Measurements from ENCODE around the gene JHY. TPM values are rescaled to one million over a fixed set of nuclear protein-coding genes. Genes with fewer than 3 reads are reported as not detected.

JHY gene
- total RNA-seq, 1 experiment from 2014 or later = 4.8 TPM

- ChIA-PET POLR2A (no interaction called here), RAD21 (ENCODE audit: low non-redundant PET in 1 of 2, low total read pairs in 2 of 2, uncharacterized antibody in 2 of 2, unreplicated experiment in 2 of 2) (no interaction called here), CTCF (interaction anchor here (1.3 kb wide), 1 partner anchor 10 kb away, joined by 4 read pairs; no protein-coding TSS in a partner anchor)
- intact Hi-C loops (cut with micrococcal nuclease) = no loop called here
- Histone ChIP-seq H4K20me1 (ENCODE audit: insufficient read depth) (no peaks in the 10 kb centered on the region), H3K9me2 (ENCODE audit: insufficient read depth) (no peaks in the 10 kb centered on the region), H3K9ac (ENCODE audit: low read length) (no peak overlapping the region), H3K9me3 (ENCODE audit: control insufficient read depth in 1 of 2, insufficient read depth in 1 of 2, low read depth in 1 of 2, low read length in 2 of 2) (no peaks in the 10 kb centered on the region), H3K27me3 (ENCODE audit: insufficient read depth, low read length) (no peaks in the 10 kb centered on the region; the same call in 1 of the 2 replicates), H3K4me2 (ENCODE audit: low read length) (no peak overlapping the region), H3K36me3 (ENCODE audit: control insufficient read depth in 1 of 2, insufficient read depth in 2 of 2, low read length in 2 of 2) (no peaks in the 10 kb centered on the region), H3K4me3 (replicated peaks in 1 of 2; ENCODE audit: low read depth in 1 of 2, low read length in 2 of 2) (no peak overlapping the region), H3K4me1 (ENCODE audit: control insufficient read depth in 1 of 2, insufficient read depth in 2 of 2, low read length in 2 of 2) (no peaks in the 10 kb centered on the region), H3K27ac (ENCODE audit: low read depth, low read length) (no peak overlapping the region), H2AFZ (ENCODE audit: low read depth, low read length, poor library complexity, severe bottlenecking) (no peak overlapping the region), H3K79me2 (ENCODE audit: insufficient read depth, low read length) (no peaks in the 10 kb centered on the region)
- DNase-seq (ENCODE audit: low read depth, low spot score) = no peak
- ATAC-seq = no peak
- no TSS peak for BruUV-seq (replicated peaks)
- no peak for TF ChIP-seq FOSL1 (IDR thresholded peaks at IDR 0.05; ENCODE audit: low read depth)
Observed at GRCh38 chr11:122843281-122844141, 39.0 kb upstream of the JHY start.

- H3K79me2 ChIP-seq (ENCODE audit: insufficient read depth, low read length) = no peaks in the 10 kb centered on the region
- H3K4me1 ChIP-seq (ENCODE audit: control insufficient read depth in 1 of 2, insufficient read depth in 2 of 2, low read length in 2 of 2) = peaks cover 0 to 13% of the 10 kb centered on the region in 2 experiments; a peak in 2 of 4 replicates
- no peak overlapping the region for H3K27ac ChIP-seq (ENCODE audit: low read depth, low read length)
- H3K4me3 ChIP-seq (replicated peaks in 1 of 2; ENCODE audit: low read depth in 1 of 2, low read length in 2 of 2) = no peak overlapping the region
- ATAC-seq (no peak), DNase-seq (ENCODE audit: low read depth, low spot score) (no peak)
- intact Hi-C loops (cut with micrococcal nuclease) = no loop called here
- TF ChIP-seq JUND (IDR thresholded peaks at IDR 0.05) = no peak
- TF ChIP-seq CTCF (IDR thresholded peaks at IDR 0.05 in 2 of 3, conservative IDR thresholded peaks at IDR 0.05 in 1 of 3; ENCODE audit: borderline replicate concordance in 1 of 3, insufficient read depth in 1 of 3, low read depth in 2 of 3, low read length in 2 of 3) = no peak
- TF ChIP-seq EZH2phosphoT487 (IDR thresholded peaks at IDR 0.05; ENCODE audit: borderline replicate concordance) = no peak
- no peak for TF ChIP-seq TCF7L2 (IDR thresholded peaks at IDR 0.05; ENCODE audit: borderline replicate concordance, extremely low read depth, insufficient read depth, insufficient read length)
- TF ChIP-seq ZNF274 (IDR thresholded peaks at IDR 0.05; ENCODE audit: low read depth, low read length) = no peak
- ChIA-PET CTCF (interaction anchor here (1.8 kb wide), 1 partner anchor 16 kb away, joined by 5 read pairs; no protein-coding TSS in a partner anchor), POLR2A (no interaction called here), RAD21 (ENCODE audit: low non-redundant PET in 1 of 2, low total read pairs in 2 of 2, uncharacterized antibody in 2 of 2, unreplicated experiment in 2 of 2) (no interaction called here)
- H3K9ac ChIP-seq (ENCODE audit: low read length) = no peak overlapping the region
- no peak overlapping the region for H2AFZ ChIP-seq (ENCODE audit: low read depth, low read length, poor library complexity, severe bottlenecking)
- no peaks in the 10 kb centered on the region for H3K27me3 ChIP-seq (ENCODE audit: insufficient read depth, low read length)
- BruUV-seq (replicated peaks) = no TSS peak
- no peaks in the 10 kb centered on the region for H4K20me1 ChIP-seq (ENCODE audit: insufficient read depth)
- H3K36me3 ChIP-seq (ENCODE audit: control insufficient read depth in 1 of 2, insufficient read depth in 2 of 2, low read length in 2 of 2) = no peaks in the 10 kb centered on the region
- H3K9me2 ChIP-seq (ENCODE audit: insufficient read depth) = no peaks in the 10 kb centered on the region
- H3K9me3 ChIP-seq (ENCODE audit: control insufficient read depth in 1 of 2, insufficient read depth in 1 of 2, low read depth in 1 of 2, low read length in 2 of 2) = no peaks in the 10 kb centered on the region
- H3K4me2 ChIP-seq (ENCODE audit: low read length) = no peak overlapping the region
Observed at GRCh38 chr11:122847466-122847865, 35.1 kb upstream of the JHY start.
